GM12878 (cell line): Measurements from ENCODE around the gene MYO16. TPM values are rescaled to one million over a fixed set of nuclear protein-coding genes. Genes with fewer than 3 reads are reported as not detected.

ENCODE experiments used
- ATAC-seq: fragments of 200-7000 bp; cut with Tn5 transposase; 3 replicates; pipeline ENCODE4 v1.9.1; 2020; ENCODE audit warnings: mild to moderate bottlenecking, moderate library complexity
- BruUV-seq: library from RNA; stranded (reverse); fragments of 400-500 nt; replicated peaks from 2 replicates; lab custom pipeline; 2021; lab: Mats Ljungman, UMichigan
- CTCF ChIA-PET: fragments of 300-600 bp; sonication (Branson Sonifier 250); formaldehyde crosslinking; extraction: SDS; loops from one replicate; lab custom pipeline; 2021; ENCODE audit warnings: inconsistent platforms; lab: Yijun Ruan, JAX
- POLR2A ChIA-PET: fragments of 350-600 bp; formaldehyde crosslinking; extraction: SDS; loops from one replicate; lab custom pipeline; 2021; ENCODE audit warnings: inconsistent platforms; lab: Charles Lee
- RAD21 ChIA-PET: fragments of 300-600 bp; sonication (Branson Sonifier 250); formaldehyde crosslinking; loops from one replicate; lab custom pipeline; 2023; ENCODE audit warnings: antibody characterized with exemption; ENCODE audit not compliant: unreplicated experiment; lab: Charles Lee
- SMC1A ChIA-PET: fragments of 300-600 bp; sonication (Branson Sonifier 250); formaldehyde crosslinking; loops from one replicate; lab custom pipeline; 2023; ENCODE audit not compliant: unreplicated experiment, uncharacterized antibody; lab: Charles Lee
- DNase-seq: peaks from one replicate; pipeline ENCODE4 v3.0.0-alpha.2; 2011; ENCODE audit warnings: low read depth, low spot score
- FAIRE-seq: peaks from 3 replicates; lab custom pipeline; 2011; peaks lifted over from hg19 to GRCh38; lab: Jason Lieb, UNC
- H2AFZ ChIP-seq: 2 replicates; pipeline ENCODE4 v1.6.0; 2011; ENCODE audit warnings: low read depth, low read length, control low read depth; ENCODE audit not compliant: control insufficient read depth
- H3K27ac ChIP-seq: 2 replicates; pipeline ENCODE4 v1.5.1; 2011; ENCODE audit warnings: control low read depth; ENCODE audit not compliant: control insufficient read depth, insufficient read depth
- H3K27me3 ChIP-seq, 2 experiments: replicated peaks in 1 of 2; 2 replicates each; pipeline versions ENCODE4 v1.6.0 to v1.6.1; 2011; ENCODE audit warnings: low read length in 1 of 2; ENCODE audit not compliant: control insufficient read depth in 2 of 2, insufficient read depth in 2 of 2
- H3K36me3 ChIP-seq, 2 experiments: 2 replicates each; pipeline ENCODE4 v1.5.1; 2011; ENCODE audit warnings: low read length in 1 of 2; ENCODE audit not compliant: control insufficient read depth in 2 of 2, insufficient read depth in 2 of 2
- H3K4me1 ChIP-seq: 2 replicates; pipeline ENCODE4 v1.6.1; 2011; ENCODE audit warnings: mild to moderate bottlenecking, low read length, moderate library complexity, mixed read lengths; ENCODE audit not compliant: control insufficient read depth, insufficient read depth
- H3K4me2 ChIP-seq: 2 replicates; pipeline ENCODE4 v1.6.0; 2011; ENCODE audit warnings: control low read depth; ENCODE audit not compliant: control insufficient read depth, insufficient read depth
- H3K4me3 ChIP-seq: fragments of 200-600 bp; sonication (generic); 2 replicates; pipeline ENCODE4 v1.5.1; 2016
- H3K79me2 ChIP-seq: 2 replicates; pipeline ENCODE4 v1.6.0; 2011; ENCODE audit warnings: low read length; ENCODE audit not compliant: control insufficient read depth, insufficient read depth
- H3K9ac ChIP-seq: 2 replicates; pipeline ENCODE4 v1.8.0; 2011; ENCODE audit warnings: low read length, control low read depth, mixed read lengths; ENCODE audit not compliant: control insufficient read depth, insufficient read depth
- H3K9me3 ChIP-seq: replicated peaks from 3 replicates; pipeline ENCODE4 v1.5.1; 2011; ENCODE audit warnings: mild to moderate bottlenecking, low read length; ENCODE audit not compliant: control insufficient read depth, insufficient read depth
- H4K20me1 ChIP-seq: 2 replicates; pipeline ENCODE4 v1.6.0; 2011; ENCODE audit not compliant: control insufficient read depth, insufficient read depth
- BCL11A ChIP-seq: IDR thresholded peaks from 2 replicates; pipeline ENCODE4 v1.6.1; 2011; ENCODE audit warnings: low read depth, low read length
- CEBPB ChIP-seq, 2 experiments: fragments of 150-350 bp in 1 of 2; IDR thresholded peaks; 2 replicates each; pipeline ENCODE4 v1.6.1; 2012 to 2014; ENCODE audit warnings: low read depth in 2 of 2, low read length in 2 of 2, borderline replicate concordance in 1 of 2, inconsistent platforms in 1 of 2
- CREM ChIP-seq: IDR thresholded peaks from 2 replicates; pipeline ENCODE4 v1.6.1; 2014; ENCODE audit warnings: antibody characterized with exemption, low read depth
- DPF2 ChIP-seq: fragments of 450-650 bp; IDR thresholded peaks from 2 replicates; pipeline ENCODE4 v1.6.1; 2017; ENCODE audit warnings: mild to moderate bottlenecking
- GABPA ChIP-seq: IDR thresholded peaks from 2 replicates; pipeline ENCODE4 v1.6.1; 2014; ENCODE audit warnings: antibody characterized with exemption, low read depth, mild to moderate bottlenecking, inconsistent platforms
- IKZF1 ChIP-seq: fragments of 450-650 bp; conservative IDR thresholded peaks from 2 replicates; pipeline ENCODE4 v1.6.1; 2017; ENCODE audit warnings: antibody characterized with exemption, mild to moderate bottlenecking
- RB1 ChIP-seq: fragments of 450-650 bp; formaldehyde crosslinking; IDR thresholded peaks from 2 replicates; pipeline ENCODE4 v1.6.1; 2017; ENCODE audit warnings: mild to moderate bottlenecking, borderline replicate concordance
- RUNX3 ChIP-seq: IDR thresholded peaks from 2 replicates; pipeline ENCODE4 v1.6.1; 2012; ENCODE audit warnings: low read length, inconsistent platforms
- TARDBP ChIP-seq: IDR thresholded peaks from 2 replicates; pipeline ENCODE4 v1.6.1; 2016; ENCODE audit warnings: borderline replicate concordance
- TCF3 ChIP-seq: IDR thresholded peaks from 2 replicates; pipeline ENCODE4 v1.6.1; 2012; ENCODE audit warnings: low read depth, mild to moderate bottlenecking, low read length, borderline replicate concordance; ENCODE audit not compliant: insufficient read depth
- YBX1 ChIP-seq: fragments of 450-650 bp; IDR thresholded peaks from 2 replicates; pipeline ENCODE4 v1.6.1; 2016; ENCODE audit warnings: antibody characterized with exemption
- ZNF384 ChIP-seq: IDR thresholded peaks from 2 replicates; pipeline ENCODE4 v1.6.1; 2012; ENCODE audit warnings: low read depth, mild to moderate bottlenecking, low read length, improper control_type of control experiment, borderline replicate concordance
- WGBS: methylation state at CpG from one replicate; pipeline ENCODE4 v1.1.6; 2016; ENCODE audit warnings: low lambda C conversion rate; ENCODE audit not compliant: insufficient replicate concordance, insufficient coverage; ENCODE audit errors: missing lambda C conversion rate; 5-methylcytosine and 5-hydroxymethylcytosine counted together
- in situ Hi-C: fragments of 300-500 bp; cut with MboI; formaldehyde crosslinking; loops from 9 replicates; pipeline ENCODE4 v1.14.3; 2018; ENCODE audit warnings: mixed read lengths
- intact Hi-C: fragments of 100-400 bp; cut with micrococcal nuclease; formaldehyde crosslinking; loops from one replicate; pipeline ENCODE4 v1.14.2; 2022; ENCODE audit not compliant: unreplicated experiment
- polyA plus RNA-seq, 11 experiments: library from polyadenylated mRNA; depleted of rRNA in 4 of 11; unstranded in 6 of 11; stranded (reverse) in 5 of 11; fragments of >200 nt; fragmentation: Nextera tagmentation in 4 of 11; fragmentation: Illumina TruSeq in 1 of 11; extraction: Ambion mirVana in 4 of 11; extraction: Trizol in 1 of 11; gene quantifications; 1 replicate in 1 of 11; 2 replicates in 10 of 11; pipeline versions ENCODE4 v1.2.1 to v1.2.3, GENCODE V29; 2011 to 2016; ENCODE audit warnings: inconsistent platforms in 2 of 11, missing spikeins in 2 of 11, low read depth in 1 of 11
- total RNA-seq, 4 experiments: library from RNA; depleted of rRNA in 3 of 4; stranded (reverse); fragments of >200 nt in 3 of 4; fragmentation: Illumina TruSeq in 1 of 4; extraction: Trizol in 1 of 4; gene quantifications; 2 replicates each; pipeline versions ENCODE4 v1.2.1 to v1.2.3, GENCODE V29; 2013 to 2021
- TF ChIP-seq, protein P1 (sequence below): fragments of 150-350 bp; IDR thresholded peaks from 2 replicates; pipeline ENCODE4 v1.6.1; 2014; ENCODE audit warnings: mild to moderate bottlenecking, low read depth, low read length
- TF ChIP-seq, protein P2 (sequence below), 3 experiments: IDR thresholded peaks in 2 of 3; conservative IDR thresholded peaks in 1 of 3; 2 replicates each; pipeline ENCODE4 v1.5.1; 2011; ENCODE audit warnings: low read depth in 3 of 3, low read length in 3 of 3, mild to moderate bottlenecking in 3 of 3, control low read depth in 2 of 3, moderate library complexity in 2 of 3, inconsistent platforms in 1 of 3, mixed read lengths in 1 of 3; ENCODE audit not compliant: control insufficient read depth in 2 of 3, insufficient read depth in 1 of 3; ENCODE audit errors: extremely low read depth in 1 of 3
- TF ChIP-seq, protein P3 (sequence below): IDR thresholded peaks from 2 replicates; pipeline ENCODE4 v1.6.1; 2012; ENCODE audit warnings: improper control_type of control experiment, low read depth, low read length; ENCODE audit not compliant: insufficient replicate concordance
- TF ChIP-seq, protein P4 (sequence below): IDR thresholded peaks from 2 replicates; pipeline ENCODE4 v1.6.1; 2011; ENCODE audit warnings: mild to moderate bottlenecking, low read depth, low read length, moderate library complexity; ENCODE audit not compliant: insufficient replicate concordance

Gene MYO16
- total and polyA plus RNA-seq, 10 of the 15 experiments (the other 5 are each of a cell fraction or from before 2014, with no cell fraction given): under 0.01 to 1.7 (median 0.05) TPM; not detected in 4

DNA sequence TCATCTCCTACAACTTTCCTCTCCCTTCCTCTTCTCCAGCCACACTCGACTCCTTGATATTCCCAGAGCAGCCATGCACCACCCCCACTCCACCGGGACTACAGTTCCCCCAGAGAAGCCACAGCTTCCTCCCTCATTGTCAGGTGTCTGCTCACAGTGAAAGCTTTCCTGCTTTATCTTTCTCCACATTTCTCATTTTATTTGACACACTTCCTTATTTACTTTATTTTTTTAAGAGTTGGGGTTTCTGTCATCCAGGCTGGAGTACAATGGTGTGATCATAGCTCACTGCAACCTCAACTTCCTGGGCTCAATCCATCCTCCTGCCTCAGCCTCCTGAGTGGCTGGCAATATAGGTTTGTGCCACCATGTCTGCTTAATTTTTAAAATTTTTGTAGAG is 464.6 kb downstream of the MYO16 start:
- WGBS: 32% methylated on average over 2 of the region's 2 CpGs
- no peaks in the 10 kb centered on the region for H3K9me3 ChIP-seq
- no peak overlapping the region for H3K9ac ChIP-seq
- ChIA-PET POLR2A (no interaction called here), CTCF (interaction anchor here (0.6 to 0.7 kb wide), 2 partner anchors 52 to 126 kb away, joined by 3 read pairs; no protein-coding TSS in a partner anchor), SMC1A (interaction anchor here (0.6 to 0.9 kb wide), 2 partner anchors 19 to 21 kb away, joined by 3 read pairs; no protein-coding TSS in a partner anchor), RAD21 (no interaction called here)
- intact Hi-C loops (no loop called here), in situ Hi-C loops (no loop called here)
- ATAC-seq (no peak), DNase-seq (no peak), FAIRE-seq (no peak)
- no peak overlapping the region for H3K4me2 ChIP-seq
- H4K20me1 ChIP-seq: no peaks in the 10 kb centered on the region
- H3K4me1 ChIP-seq: no peaks in the 10 kb centered on the region
- no peak overlapping the region for H3K27ac ChIP-seq
- no peaks in the 10 kb centered on the region for H3K79me2 ChIP-seq
- H3K27me3 ChIP-seq: no peaks in the 10 kb centered on the region
- no peak overlapping the region for H3K4me3 ChIP-seq
- BruUV-seq: no TSS peak
- H2AFZ ChIP-seq: no peak overlapping the region
- no peaks in the 10 kb centered on the region for H3K36me3 ChIP-seq
- TF ChIP-seq RB1 (no peak), TCF3 (no peak), IKZF1 (no peak), RUNX3 (no peak), TARDBP (no peak), CREM (no peak), BCL11A (no peak), GABPA (no peak), DPF2 (no peak), YBX1 (no peak), CEBPB (IDR thresholded peaks at IDR 0.05; ENCODE audit: borderline replicate concordance in 1 of 2, low read depth in 2 of 2, low read length in 2 of 2) (no peak), ZNF384 (no peak)
- TF ChIP-seq, protein P1, sequence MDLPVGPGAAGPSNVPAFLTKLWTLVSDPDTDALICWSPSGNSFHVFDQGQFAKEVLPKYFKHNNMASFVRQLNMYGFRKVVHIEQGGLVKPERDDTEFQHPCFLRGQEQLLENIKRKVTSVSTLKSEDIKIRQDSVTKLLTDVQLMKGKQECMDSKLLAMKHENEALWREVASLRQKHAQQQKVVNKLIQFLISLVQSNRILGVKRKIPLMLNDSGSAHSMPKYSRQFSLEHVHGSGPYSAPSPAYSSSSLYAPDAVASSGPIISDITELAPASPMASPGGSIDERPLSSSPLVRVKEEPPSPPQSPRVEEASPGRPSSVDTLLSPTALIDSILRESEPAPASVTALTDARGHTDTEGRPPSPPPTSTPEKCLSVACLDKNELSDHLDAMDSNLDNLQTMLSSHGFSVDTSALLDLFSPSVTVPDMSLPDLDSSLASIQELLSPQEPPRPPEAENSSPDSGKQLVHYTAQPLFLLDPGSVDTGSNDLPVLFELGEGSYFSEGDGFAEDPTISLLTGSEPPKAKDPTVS: no peak
- TF ChIP-seq, protein P2, sequence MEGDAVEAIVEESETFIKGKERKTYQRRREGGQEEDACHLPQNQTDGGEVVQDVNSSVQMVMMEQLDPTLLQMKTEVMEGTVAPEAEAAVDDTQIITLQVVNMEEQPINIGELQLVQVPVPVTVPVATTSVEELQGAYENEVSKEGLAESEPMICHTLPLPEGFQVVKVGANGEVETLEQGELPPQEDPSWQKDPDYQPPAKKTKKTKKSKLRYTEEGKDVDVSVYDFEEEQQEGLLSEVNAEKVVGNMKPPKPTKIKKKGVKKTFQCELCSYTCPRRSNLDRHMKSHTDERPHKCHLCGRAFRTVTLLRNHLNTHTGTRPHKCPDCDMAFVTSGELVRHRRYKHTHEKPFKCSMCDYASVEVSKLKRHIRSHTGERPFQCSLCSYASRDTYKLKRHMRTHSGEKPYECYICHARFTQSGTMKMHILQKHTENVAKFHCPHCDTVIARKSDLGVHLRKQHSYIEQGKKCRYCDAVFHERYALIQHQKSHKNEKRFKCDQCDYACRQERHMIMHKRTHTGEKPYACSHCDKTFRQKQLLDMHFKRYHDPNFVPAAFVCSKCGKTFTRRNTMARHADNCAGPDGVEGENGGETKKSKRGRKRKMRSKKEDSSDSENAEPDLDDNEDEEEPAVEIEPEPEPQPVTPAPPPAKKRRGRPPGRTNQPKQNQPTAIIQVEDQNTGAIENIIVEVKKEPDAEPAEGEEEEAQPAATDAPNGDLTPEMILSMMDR (IDR thresholded peaks at IDR 0.05 in 2 of 3, conservative IDR thresholded peaks at IDR 0.05 in 1 of 3; ENCODE audit: control insufficient read depth in 2 of 3, extremely low read depth in 1 of 3, insufficient read depth in 1 of 3, low read depth in 3 of 3, low read length in 3 of 3): no peak
- TF ChIP-seq, protein P3, sequence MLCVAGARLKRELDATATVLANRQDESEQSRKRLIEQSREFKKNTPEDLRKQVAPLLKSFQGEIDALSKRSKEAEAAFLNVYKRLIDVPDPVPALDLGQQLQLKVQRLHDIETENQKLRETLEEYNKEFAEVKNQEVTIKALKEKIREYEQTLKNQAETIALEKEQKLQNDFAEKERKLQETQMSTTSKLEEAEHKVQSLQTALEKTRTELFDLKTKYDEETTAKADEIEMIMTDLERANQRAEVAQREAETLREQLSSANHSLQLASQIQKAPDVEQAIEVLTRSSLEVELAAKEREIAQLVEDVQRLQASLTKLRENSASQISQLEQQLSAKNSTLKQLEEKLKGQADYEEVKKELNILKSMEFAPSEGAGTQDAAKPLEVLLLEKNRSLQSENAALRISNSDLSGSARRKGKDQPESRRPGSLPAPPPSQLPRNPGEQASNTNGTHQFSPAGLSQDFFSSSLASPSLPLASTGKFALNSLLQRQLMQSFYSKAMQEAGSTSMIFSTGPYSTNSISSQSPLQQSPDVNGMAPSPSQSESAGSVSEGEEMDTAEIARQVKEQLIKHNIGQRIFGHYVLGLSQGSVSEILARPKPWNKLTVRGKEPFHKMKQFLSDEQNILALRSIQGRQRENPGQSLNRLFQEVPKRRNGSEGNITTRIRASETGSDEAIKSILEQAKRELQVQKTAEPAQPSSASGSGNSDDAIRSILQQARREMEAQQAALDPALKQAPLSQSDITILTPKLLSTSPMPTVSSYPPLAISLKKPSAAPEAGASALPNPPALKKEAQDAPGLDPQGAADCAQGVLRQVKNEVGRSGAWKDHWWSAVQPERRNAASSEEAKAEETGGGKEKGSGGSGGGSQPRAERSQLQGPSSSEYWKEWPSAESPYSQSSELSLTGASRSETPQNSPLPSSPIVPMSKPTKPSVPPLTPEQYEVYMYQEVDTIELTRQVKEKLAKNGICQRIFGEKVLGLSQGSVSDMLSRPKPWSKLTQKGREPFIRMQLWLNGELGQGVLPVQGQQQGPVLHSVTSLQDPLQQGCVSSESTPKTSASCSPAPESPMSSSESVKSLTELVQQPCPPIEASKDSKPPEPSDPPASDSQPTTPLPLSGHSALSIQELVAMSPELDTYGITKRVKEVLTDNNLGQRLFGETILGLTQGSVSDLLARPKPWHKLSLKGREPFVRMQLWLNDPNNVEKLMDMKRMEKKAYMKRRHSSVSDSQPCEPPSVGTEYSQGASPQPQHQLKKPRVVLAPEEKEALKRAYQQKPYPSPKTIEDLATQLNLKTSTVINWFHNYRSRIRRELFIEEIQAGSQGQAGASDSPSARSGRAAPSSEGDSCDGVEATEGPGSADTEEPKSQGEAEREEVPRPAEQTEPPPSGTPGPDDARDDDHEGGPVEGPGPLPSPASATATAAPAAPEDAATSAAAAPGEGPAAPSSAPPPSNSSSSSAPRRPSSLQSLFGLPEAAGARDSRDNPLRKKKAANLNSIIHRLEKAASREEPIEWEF: no peak
- TF ChIP-seq, protein P4, sequence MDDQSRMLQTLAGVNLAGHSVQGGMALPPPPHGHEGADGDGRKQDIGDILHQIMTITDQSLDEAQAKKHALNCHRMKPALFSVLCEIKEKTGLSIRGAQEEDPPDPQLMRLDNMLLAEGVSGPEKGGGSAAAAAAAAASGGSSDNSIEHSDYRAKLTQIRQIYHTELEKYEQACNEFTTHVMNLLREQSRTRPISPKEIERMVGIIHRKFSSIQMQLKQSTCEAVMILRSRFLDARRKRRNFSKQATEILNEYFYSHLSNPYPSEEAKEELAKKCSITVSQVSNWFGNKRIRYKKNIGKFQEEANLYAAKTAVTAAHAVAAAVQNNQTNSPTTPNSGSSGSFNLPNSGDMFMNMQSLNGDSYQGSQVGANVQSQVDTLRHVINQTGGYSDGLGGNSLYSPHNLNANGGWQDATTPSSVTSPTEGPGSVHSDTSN: no peak
